Neural cell (in vitro differentiated cells): ENCODE measurements around the gene ANKFN1.

Source experiments
- CTCF ChIP-seq: fragments of 450-650 bp; IDR thresholded peaks from 2 replicates; pipeline ENCODE4 v1.5.1; 2014; ENCODE audit warnings: antibody characterized with exemption, mild to moderate bottlenecking, moderate library complexity; ENCODE audit not compliant: poor library complexity, severe bottlenecking
- EZH2 ChIP-seq: fragments of 200-600, 300-800 bp; shearing (Covaris generic), sonication (generic); IDR thresholded peaks from 2 replicates; pipeline ENCODE4 v1.6.1; 2014; ENCODE audit warnings: antibody characterized with exemption, low read length, borderline replicate concordance, mild to moderate bottlenecking; ENCODE audit not compliant: insufficient read depth, poor library complexity, severe bottlenecking
- POLR2AphosphoS5 ChIP-seq: IDR thresholded peaks from 2 replicates; pipeline ENCODE4 v1.6.1; 2012
- TAF1 ChIP-seq: IDR thresholded peaks from 2 replicates; pipeline ENCODE4 v1.6.1; 2012; ENCODE audit warnings: low read depth

GRCh38 chr17:56392321-56392720, 239.0 kb downstream of the ANKFN1 start:
- TF ChIP-seq POLR2AphosphoS5, result no peak
- TF ChIP-seq CTCF, result no peak
- TF ChIP-seq EZH2, result no peak
- TF ChIP-seq TAF1, result no peak
